Esophagus muscularis mucosa (tissue), 3 donors: ENCODE data around the gene NUP133.

ENCODE experiments used
- CTCF ChIP-seq, 3 experiments: fragments of 200-600 bp in 2 of 3; fragments of 450-650 bp in 1 of 3; sonication (generic) in 2 of 3; IDR thresholded peaks; one replicate each; pipeline ENCODE4 v1.5.1; 2017 to 2019; ENCODE audit warnings: antibody characterized with exemption in 3 of 3, mild to moderate bottlenecking in 2 of 3, moderate library complexity in 1 of 3
- POLR2AphosphoS5 ChIP-seq, 2 donors: sonication (generic); formaldehyde crosslinking; IDR thresholded peaks; one replicate each; pipeline ENCODE4 v1.6.1; 2017; ENCODE audit warnings: antibody characterized with exemption in 2 of 2

DNA sequence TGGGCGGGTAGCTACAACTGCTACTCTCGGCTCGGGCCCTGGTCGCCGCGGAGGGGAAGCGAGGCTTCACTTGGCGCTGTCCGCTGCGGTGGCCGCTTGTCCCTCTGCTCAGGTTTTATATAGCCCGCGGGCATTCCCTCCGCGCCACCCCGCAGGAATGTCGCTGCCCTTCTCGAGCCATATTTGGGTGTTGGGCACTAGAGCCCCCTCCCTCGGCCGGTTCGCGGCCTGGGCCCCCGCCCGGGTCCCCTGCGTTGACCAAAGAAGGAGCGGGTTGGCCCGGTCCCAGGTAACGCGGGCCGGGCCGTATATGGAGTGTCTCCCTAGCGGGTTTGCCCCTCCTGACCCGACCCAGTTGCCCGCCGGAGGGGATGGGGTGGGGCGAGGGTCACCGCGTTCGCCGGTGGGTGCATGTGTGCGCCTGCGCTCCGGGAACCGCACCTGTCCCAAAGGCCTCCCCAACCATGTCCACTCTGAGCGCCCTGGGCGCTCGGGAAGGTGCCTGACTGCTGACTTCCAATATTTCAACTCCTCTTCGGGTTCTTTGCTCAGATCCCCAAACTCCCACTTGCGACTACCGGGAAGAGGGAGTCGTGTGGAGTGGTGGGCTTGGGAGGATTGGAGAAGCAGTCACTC lies 74.0 kb downstream of the NUP133 start, which contains the start of gene ACTA1:
- no peak for TF ChIP-seq CTCF (IDR thresholded peaks at IDR 0.05)
- TF ChIP-seq POLR2AphosphoS5 (IDR thresholded peaks at IDR 0.05): no peak
